Posterior cingulate gyrus (tissue), 11 donors: ENCODE data around the gene CDK5RAP1.
"Not testable (repeated sequence)": the region's sequence is repeated elsewhere in the genome, so short reads cannot be mapped to it uniquely, and the experiment has no call there.

Experiments used
- DNase-seq, 10 donors: peaks; one replicate each; pipeline versions ENCODE4 v3.0.0 to v3.0.0-alpha.2; 2020 to 2021; ENCODE audit warnings: mixed read lengths in 3 of 10
- intact Hi-C: fragments of 100-400 bp; cut with DNase I; formaldehyde crosslinking; loops from one replicate; pipeline ENCODE4 v1.15.1; 2023

The CDK5RAP1 gene

GRCh38 chr20:33391722-33392415 is 9.4 kb downstream of the CDK5RAP1 start:
- DNase-seq, result peak in 1 of 10 donors; percentile 55
- intact Hi-C loops, result no loop called here

GRCh38 chr20:33389326-33389725 is 12.0 kb downstream of the CDK5RAP1 start:
- DNase-seq, result peak in 2 of 10 donors; percentile 70 to 76
- intact Hi-C loops, result not testable (repeated sequence)

GRCh38 chr20:33388268-33388667 is 13.1 kb downstream of the CDK5RAP1 start:
- intact Hi-C loops, result no loop called here
- no peak for DNase-seq

GRCh38 chr20:33387177-33387576 is 14.1 kb downstream of the CDK5RAP1 start:
- DNase-seq, result peak in 1 of 10 donors; percentile 35

GRCh38 chr20:33386673-33387072 is 14.6 kb downstream of the CDK5RAP1 start:
- DNase-seq, result no peak
- intact Hi-C loops, result no loop called here

More at GRCh38 chr20:33387177-33387576, 14.1 kb downstream of the CDK5RAP1 start:
- intact Hi-C loops, result no loop called here

GRCh38 chr20:33377366-33377765 is 24.0 kb downstream of the CDK5RAP1 start:
- intact Hi-C loops, result no loop called here

GRCh38 chr20:33373735-33374605 is 27.3 kb downstream of the CDK5RAP1 start:
- intact Hi-C loops, result no loop called here
- DNase-seq, result peak in 1 of 10 donors; percentile 29

More at GRCh38 chr20:33377366-33377765, 24.0 kb downstream of the CDK5RAP1 start:
- no peak for DNase-seq

GRCh38 chr20:33372993-33373441 is 28.3 kb downstream of the CDK5RAP1 start:
- peak in 1 of 10 donors; percentile 14 for DNase-seq
- intact Hi-C loops, result no loop called here

- peak in 1 of 10 donors; percentile 64 for DNase-seq
- intact Hi-C loops, result no loop called here
Observed at GRCh38 chr20:33370291-33370690, 31.0 kb downstream of the CDK5RAP1 start.

- intact Hi-C loops, result no loop called here
- DNase-seq, result no peak
Observed at GRCh38 chr20:33362898-33363297, 38.4 kb downstream of the CDK5RAP1 start.

GRCh38 chr20:33359399-33360261 is 41.7 kb downstream of the CDK5RAP1 start:
- no peak for DNase-seq
- intact Hi-C loops, result no loop called here

GRCh38 chr20:33353013-33353402 is 48.3 kb downstream of the CDK5RAP1 start:
- intact Hi-C loops, result no loop called here
- DNase-seq, result peak in 1 of 10 donors; percentile 51

- intact Hi-C loops, result no loop called here
- DNase-seq, result peak in 1 of 10 donors; percentile 74
Observed at GRCh38 chr20:33352258-33353012, 48.9 kb downstream of the CDK5RAP1 start.

- intact Hi-C loops, result no loop called here
- DNase-seq, result no peak
Observed at GRCh38 chr20:33351696-33352095, 49.6 kb downstream of the CDK5RAP1 start.

- peak in 1 of 10 donors; percentile 75 for DNase-seq
- intact Hi-C loops, result no loop called here
Observed at GRCh38 chr20:33349493-33349892, 51.8 kb downstream of the CDK5RAP1 start.

- DNase-seq, result peak in 1 of 10 donors; percentile 57
- intact Hi-C loops, result no loop called here
Observed at GRCh38 chr20:33348136-33348937, 53.0 kb downstream of the CDK5RAP1 start.

GRCh38 chr20:33345342-33345741 is 56.0 kb downstream of the CDK5RAP1 start:
- peak in 1 of 10 donors; percentile 54 for DNase-seq
- intact Hi-C loops, result no loop called here

- no peak for DNase-seq
- intact Hi-C loops, result no loop called here
Observed at GRCh38 chr20:33343521-33343920, 57.8 kb downstream of the CDK5RAP1 start.
